ENCODE data around the gene AFP. TPM values are rescaled to one million over a fixed set of nuclear protein-coding genes. Genes with fewer than 3 reads are reported as not detected.

Gene AFP
- total RNA-seq, 1 experiment from 2014 or later: 4.9 TPM

GRCh38 chr4:73440653-73441052 is 4.6 kb downstream of the AFP start:
- no peaks in the 10 kb centered on the region for H3K9me3 Mint-ChIP-seq
- Histone ChIP-seq H3K18ac (ENCODE audit: insufficient read length, low read depth, low read length) (no peak overlapping the region), H3K27me3 (ENCODE audit: insufficient read depth, low read length) (no peaks in the 10 kb centered on the region), H3K14ac (ENCODE audit: insufficient read depth, low read length) (no peak overlapping the region), H3K9me3 (ENCODE audit: control insufficient read depth, low read depth, low read length) (no peaks in the 10 kb centered on the region), H2BK120ac (ENCODE audit: low read depth, low read length, poor library complexity, severe bottlenecking) (no peak overlapping the region), H2BK15ac (ENCODE audit: low read depth, low read length) (no peak overlapping the region), H4K8ac (replicated peaks; ENCODE audit: insufficient read length, low read depth, low read length) (no peak overlapping the region), H3K56ac (ENCODE audit: insufficient read length, low read depth, low read length) (no peak overlapping the region), H3K23me2 (ENCODE audit: insufficient read length, low read depth, low read length, poor library complexity, severe bottlenecking) (no peaks in the 10 kb centered on the region), H3K4me1 (ENCODE audit: insufficient read depth, low read length) (no peaks in the 10 kb centered on the region), H4K5ac (ENCODE audit: insufficient read length, low read depth, low read length) (no peak overlapping the region), H3K9ac (ENCODE audit: extremely low read depth, insufficient read length, low read length) (no peak overlapping the region), H3K4me2 (ENCODE audit: insufficient read depth, insufficient read length, low read length) (no peak overlapping the region), H4K91ac (ENCODE audit: insufficient read length, low read depth, low read length) (no peak overlapping the region), H2BK12ac (ENCODE audit: insufficient read length, low read depth, low read length) (no peak overlapping the region), H2BK5ac (ENCODE audit: insufficient read length, low read length) (no peak overlapping the region), H2BK20ac (ENCODE audit: low read depth, low read length, poor library complexity, severe bottlenecking) (no peak overlapping the region), H3K4ac (ENCODE audit: low read depth, low read length) (no peak overlapping the region), H3K79me2 (ENCODE audit: insufficient read depth, low read length) (no peaks in the 10 kb centered on the region), H4K20me1 (ENCODE audit: control insufficient read depth, insufficient read depth, insufficient read length) (no peaks in the 10 kb centered on the region), H2AK5ac (ENCODE audit: insufficient read length, low read length) (no peak overlapping the region), H2AFZ (ENCODE audit: low read length) (no peak overlapping the region), H3K79me1 (ENCODE audit: insufficient read depth, low read depth, low read length, poor library complexity, severe bottlenecking) (no peaks in the 10 kb centered on the region), H3K27ac (ENCODE audit: insufficient read length, low read depth, low read length) (no peak overlapping the region), H3K23ac (ENCODE audit: insufficient read length, low read depth, low read length) (no peak overlapping the region), H3T11ph (ENCODE audit: low read length) (no peak overlapping the region)
- no peak for DNase-seq
- H3K4me1 Mint-ChIP-seq: 0 out of 4 replicates have a peak, but pooled peaks cover 0 to 3% of the 10 kb centered on the region in 2 experiments
- H3K27ac Mint-ChIP-seq: no peak overlapping the region
- H3K36me3 Mint-ChIP-seq (ENCODE audit: insufficient read depth in 1 of 3, low read depth in 3 of 3): no peaks in the 10 kb centered on the region
- H3K4me3 Mint-ChIP-seq: no peak overlapping the region
- no CpG with 5 or more reads among the region's 3 CpGs for WGBS (ENCODE audit: extremely low coverage, insufficient read length, low lambda C conversion rate)
- TF ChIP-seq CTCF (conservative IDR thresholded peaks at IDR 0.05): no peak
- no peaks in the 10 kb centered on the region for H3K27me3 Mint-ChIP-seq (ENCODE audit: low read depth)
